Mucosa of gallbladder (tissue), 1 donor: ENCODE results near the gene ITSN1. TPM values are rescaled to one million over a fixed set of nuclear protein-coding genes. Genes with fewer than 3 reads are reported as not detected.
"Not testable (repeated sequence)": the region's sequence is repeated elsewhere in the genome, so short reads cannot be mapped to it uniquely, and the experiment has no call there.

ENCODE experiments used
- DNase-seq: peaks from one replicate; pipeline ENCODE4 v3.0.0-alpha.2; 2020; ENCODE audit warnings: low spot score
- total RNA-seq: library from RNA; stranded (reverse); gene quantifications from one replicate; pipeline ENCODE4 v1.2.1, GENCODE V29; 2021
- donor health status: DM: no; HTN: no; CAD: no.

ITSN1 gene
- 48.0 TPM for total RNA-seq

DNA sequence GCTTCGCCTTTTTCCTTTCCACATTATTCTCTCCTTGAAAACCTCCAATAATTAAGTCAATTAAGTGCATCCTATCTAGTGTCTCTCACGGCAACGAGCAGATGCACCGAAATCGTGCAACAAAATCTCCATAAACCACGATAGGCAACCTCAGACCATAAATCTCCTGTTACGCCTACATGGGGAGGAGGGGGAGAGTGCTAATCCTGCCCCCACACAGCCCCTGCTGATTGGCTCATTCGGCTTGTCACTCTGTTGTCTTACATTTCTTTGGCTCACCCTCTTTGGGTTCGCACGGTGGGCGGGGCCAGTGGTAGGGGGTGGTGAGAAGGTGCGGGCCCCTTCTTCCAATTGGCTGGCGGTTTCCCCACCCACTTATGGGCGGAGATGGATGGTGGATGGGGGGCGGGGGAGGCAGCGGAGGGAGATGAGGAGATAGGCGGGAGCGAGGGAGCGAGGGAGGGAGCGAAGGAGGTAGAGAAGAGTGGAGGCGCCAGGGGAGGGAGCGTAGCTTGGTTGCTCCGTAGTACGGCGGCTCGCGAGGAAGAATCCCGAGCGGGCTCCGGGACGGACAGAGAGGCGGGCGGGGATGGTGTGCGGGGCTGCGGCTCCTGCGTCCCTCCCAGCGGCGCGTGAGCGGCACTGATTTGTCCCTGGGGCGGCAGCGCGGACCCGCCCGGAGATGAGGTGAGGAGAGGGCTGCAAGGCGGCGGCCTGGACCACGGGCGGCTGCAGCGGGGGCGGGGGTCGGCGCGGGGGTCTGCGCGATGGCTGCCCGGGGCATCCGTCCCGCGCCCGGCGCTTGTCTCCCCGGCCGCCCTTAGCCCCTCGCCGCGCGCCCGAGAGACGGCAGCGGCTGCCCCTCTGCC is at the start of gene ITSN1:
ITSN1 (plus strand) TSS at position 475 of the 869 bp plus-strand sequence. CDS start 76,328 bp downstream, outside the sequence.
- DNase-seq: peak; percentile 100

DNA sequence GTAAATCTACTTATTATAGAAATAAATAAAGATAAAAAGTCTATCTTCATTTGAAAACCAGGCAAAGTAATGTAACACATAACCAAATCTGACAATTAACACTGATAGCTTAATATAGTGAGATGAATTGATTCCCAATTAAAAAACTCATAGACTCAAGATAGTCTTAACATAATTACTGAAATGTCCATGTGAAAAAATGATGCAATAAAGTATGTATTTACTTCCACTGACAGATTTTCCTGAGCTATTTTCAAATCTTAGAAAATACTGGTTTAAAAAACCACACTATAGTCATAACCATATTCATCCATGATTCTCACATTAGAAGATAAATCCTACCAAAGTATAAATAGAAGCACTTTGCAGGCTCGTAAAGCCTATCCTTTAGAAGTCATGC is 44.2 kb upstream of the ITSN1 start:
- DNase-seq: no peak

DNA sequence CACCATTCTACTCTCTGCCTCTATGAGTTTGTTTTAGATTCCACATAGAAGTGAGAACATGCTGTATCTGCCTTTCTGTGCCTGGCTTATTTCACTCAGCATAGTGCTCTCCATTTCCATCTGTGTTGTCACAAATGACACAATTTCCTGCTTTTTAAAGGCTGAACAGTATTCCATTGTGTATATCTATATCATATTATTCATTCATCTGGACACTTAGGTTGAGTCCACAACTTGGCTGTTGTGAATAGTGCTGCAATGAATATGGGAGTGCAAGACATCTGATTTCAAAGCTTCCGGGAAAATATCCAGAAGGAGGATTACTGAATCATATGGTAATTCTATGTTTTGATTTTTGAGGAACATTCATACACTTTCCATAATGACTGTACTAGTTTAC is 33.7 kb upstream of the ITSN1 start:
- DNase-seq: no peak

DNA sequence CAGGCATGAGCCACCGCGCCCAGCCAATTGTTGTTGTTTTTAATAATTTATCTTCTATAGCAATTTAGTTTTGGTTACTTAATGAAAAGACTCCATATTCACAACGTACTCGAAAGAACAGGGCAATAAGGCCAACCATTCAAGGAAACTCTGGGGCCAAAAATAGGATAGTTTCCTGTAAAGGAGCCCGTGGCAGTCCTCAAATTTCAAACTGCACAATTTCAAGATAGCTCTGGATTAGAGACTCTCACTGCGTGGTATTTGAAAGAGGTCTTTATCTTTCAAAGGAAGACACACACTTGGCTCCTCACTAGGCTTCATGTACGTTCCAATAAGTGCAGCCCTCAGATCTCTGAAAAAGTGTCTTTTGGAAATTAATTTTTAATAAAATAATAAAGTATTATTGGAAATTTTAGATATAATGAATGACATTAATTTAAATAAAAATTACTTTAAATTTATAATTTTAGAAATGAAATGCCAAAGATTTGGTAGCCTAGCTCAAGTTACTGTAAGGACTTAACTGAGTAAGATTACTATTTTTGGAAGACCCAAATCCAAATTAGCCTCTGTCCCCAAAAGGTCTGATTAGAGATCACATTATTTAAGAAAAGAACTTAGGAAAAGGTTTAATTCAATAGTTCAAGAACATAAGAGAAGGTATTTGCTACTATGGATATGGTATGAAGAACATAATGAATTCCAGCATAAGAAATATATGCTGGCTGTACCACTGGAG is 31.1 kb upstream of the ITSN1 start:
- no peak for DNase-seq

DNA sequence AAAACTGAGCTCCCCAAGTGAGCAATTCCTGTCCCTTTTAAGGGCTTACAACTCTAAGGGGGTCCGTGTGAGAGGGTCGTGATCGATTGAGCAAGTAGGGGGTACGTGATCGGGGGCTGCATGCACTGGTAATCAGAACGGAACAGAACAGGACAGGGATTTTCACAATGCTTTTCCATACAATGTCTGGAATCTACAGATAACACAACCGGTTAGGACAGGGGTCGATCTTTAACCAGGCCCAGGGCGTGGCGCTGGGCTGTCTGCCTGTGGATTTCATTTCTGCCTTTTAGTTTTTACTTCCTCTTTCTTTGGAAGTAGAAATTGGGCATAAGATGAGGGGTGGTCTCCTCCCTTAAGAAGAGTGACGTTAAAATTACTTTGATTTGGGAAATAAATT is 24.7 kb upstream of the ITSN1 start:
- DNase-seq: not testable (repeated sequence)

DNA sequence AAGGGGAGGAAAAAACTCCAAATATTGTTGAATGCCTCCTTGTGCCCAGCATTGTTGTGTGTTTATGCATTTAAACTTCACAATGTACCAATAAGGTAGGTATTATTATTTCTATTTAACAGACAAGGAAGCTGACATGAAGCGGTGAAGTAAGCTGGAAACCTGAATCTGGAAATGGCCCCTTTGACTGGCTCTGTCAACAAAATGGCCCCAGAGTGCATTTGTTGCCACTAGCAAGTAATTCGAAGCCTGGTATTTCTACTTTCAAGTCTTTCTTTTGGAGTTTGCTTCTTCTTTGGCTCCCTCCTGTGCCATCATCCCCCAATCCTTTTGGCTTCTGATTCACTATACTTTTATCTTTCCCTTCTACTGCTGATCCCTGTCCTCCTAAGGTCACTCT is 23.9 kb upstream of the ITSN1 start:
- no peak for DNase-seq

DNA sequence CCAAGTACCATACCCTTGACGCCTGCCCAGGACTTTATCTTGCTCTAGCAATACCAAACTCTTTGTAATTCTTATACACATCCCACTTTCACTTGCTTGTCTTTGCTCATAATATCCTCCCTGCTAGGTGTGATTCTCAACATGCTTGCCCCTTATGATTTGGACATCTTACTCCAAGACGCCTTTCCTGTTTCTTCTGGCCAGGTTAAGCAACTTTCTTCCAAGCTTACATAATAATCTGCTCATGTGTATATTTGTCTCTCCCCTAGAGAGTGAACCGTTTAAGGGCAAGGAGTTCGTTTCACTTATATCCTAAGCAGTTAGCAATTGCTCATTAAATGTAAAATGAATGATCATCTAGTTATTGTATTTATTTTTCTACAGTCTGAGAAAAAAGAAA is 22.6 kb upstream of the ITSN1 start:
- DNase-seq: no peak

DNA sequence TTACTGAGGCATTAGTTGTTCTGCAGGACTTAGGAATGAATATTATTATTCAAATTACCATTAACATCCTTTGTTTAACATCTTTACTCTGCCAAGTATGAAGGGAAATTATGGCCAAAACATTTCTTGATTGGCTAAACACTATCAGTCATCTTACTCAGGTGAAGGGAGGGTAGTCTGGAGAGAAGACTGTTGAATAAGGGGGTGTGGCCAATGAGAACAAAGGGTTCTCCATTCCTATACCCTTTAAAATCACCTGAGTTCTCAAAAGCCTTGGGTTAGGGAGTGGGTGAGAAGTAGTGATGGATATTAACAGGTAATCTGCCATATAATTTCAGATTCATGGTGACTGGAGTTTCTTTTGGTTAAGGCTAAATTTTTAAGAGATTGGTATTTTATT is 20.0 kb upstream of the ITSN1 start:
- DNase-seq: no peak

DNA sequence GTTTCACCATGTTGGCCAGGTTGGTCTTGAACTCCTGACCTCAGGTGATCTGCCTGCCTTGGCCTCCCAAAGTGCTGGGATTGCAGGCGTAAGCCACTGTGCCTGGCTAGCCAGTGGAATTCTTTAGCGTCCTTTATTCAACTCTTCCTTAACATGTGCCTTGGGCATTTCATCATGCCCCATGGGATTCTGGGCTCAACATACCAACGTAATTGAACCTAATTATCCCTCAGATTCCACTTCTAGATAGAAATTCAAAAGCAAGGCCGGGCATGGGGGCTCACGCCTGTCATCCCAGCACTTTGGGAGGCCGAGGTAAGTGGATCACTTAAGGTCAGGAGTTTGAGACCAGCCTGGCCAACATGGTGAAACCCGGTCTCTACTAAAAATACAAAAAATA is 16.1 kb upstream of the ITSN1 start:
- DNase-seq: not testable (repeated sequence)

DNA sequence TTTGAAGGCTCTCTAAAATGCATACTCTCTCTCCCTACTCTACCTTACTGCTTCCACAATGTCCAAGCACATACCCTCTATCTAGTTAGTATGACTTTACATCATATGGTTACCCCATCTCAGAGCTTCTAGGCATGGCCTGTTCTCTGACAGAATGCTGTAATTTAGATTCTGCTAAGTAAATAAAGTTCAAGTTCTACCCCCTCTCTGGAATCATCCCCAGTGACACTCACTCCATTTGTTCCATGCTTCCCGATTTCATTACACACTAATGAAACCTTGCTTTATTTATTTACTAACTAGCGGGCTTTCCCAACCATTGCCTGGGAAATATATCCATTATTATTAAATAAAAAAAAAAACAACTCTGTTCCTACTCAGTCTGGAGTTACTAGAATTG is 8.0 kb upstream of the ITSN1 start:
- no peak for DNase-seq

DNA sequence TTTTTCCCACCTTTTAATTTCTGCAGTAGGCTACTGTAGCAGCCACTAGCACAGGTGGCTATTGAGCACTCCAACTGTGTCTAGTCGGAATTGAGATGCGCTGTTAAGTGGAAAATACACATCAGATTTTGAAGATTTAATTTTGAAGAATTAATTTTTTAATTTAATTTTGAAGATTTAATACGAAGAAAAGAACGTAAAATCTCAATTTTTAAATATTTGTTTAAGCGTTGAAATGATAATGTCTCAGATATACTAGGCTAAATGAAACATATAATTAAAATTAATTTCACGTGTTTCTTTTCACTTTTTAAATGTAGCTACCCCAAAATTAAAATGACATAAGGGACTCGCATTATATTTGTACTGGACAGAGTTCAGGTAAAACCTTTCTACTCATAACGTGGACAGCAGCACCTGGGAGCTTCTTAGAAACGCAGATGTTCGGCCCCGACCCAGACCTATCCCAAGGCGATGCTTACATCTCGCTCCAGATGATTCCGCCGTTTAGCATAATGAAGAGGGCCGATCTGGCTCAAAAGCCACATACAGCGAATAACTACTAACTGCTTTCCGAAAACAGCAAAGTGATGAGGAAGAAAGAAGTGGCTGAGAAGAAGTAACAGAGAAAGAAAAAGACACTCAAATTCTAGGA is 1.5 kb upstream of the ITSN1 start:
- DNase-seq: no peak

DNA sequence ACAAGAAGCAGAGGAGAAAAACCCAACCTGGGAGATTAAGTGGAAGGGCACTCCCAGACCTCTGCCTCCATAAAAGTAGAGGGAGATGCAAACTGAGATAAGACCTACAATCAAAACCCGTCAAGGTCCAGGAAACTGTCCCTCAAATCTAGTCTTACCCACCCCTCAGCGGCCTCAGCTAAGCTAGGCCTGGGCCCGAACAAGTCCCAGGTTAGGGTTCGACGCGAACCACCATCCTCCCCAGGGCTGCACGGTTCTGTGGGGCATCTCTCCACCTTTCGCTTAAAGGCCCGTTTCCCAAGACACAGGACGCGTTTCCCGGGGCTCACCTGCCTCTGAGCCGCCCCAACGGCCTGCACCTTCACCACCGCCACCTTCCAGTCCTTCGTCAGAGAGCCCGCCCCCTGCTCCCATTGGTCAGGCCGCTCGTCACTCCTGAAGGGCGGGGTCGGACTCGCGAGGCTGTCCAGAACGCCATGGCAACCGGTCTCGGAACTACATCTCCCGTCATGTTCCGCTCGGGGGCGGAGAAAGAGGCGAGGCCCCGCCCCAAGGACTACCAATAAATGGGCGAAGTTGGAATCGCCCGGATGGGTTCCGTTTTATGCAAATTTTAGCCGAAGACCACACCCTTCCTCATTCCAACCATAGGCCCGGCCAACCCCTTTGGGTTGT is 812 bp upstream of the ITSN1 start, which contains the start of gene CRYZL1:
CRYZL1 (minus strand) TSS at position 390 of the 675 bp plus-strand sequence. CDS start 10,190 bp downstream, outside the sequence.
- peak; percentile 100 for DNase-seq

DNA sequence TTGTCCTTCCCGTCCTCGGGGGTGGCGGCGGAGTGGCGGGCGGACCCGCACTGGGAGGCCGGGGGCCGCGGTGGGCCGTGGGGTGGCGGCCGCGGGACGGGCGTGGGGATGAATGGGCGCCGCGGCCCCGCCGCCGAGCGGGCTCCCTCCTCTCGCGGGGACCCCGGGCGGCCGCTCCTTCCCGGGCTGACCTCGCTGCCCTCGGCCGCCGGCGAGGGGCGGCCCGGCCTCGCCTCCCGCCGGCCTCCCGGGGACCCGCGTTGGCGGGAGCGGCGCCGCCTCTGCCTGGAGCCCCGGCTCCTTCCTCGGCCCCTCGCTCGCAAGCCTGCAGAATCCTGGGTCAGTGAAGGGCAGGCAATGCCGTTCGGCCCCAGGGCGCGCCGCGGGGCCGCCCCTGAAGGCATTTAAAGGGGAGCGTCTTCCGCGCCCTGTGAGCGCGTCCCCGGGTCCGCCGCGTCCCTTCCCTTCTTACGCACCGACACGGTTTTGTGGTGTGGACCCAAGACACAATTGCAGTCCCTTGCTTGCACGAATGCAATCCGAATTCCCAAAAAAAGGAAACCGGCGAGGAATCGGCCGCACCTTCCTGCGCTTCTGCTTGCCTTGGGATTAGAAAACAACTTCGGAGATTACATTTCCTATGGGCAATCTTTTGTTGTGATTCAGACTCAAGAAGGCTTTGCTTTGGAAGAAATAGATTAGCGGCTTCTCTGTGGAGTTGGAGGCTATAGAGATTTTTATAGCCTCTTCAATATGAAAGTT is 776 bp downstream of the ITSN1 start:
- DNase-seq: no peak

DNA sequence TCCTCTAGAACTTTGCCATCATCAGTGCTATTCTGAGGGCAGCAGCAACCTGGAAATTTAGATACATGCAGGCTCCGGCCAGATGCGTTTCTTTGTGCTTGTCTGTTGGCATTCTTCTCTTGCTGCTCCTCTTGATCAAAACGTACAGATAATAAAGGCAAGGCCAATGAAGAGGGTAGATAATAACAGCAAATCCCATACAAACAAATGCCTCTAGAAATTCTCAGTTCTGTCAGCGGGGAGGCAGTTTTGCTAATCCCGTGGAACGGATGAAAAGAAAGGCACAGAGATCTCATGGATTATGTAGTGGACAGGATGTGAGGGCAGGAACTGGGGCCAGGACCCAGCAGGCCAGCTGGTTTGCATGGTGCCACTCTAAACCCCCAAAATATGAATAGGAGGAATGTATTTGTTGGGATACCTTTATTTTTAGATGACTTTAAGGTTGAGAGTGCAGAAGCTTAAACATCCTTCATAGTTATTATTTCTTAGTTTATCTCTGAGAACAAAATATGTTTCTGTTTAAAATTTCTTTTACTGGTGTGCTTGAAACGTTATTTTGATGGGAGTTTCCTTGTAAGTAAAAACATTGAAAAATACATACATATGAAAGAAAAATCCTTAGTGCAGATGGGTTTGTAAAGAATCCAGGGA is 1.5 kb downstream of the ITSN1 start:
- no peak for DNase-seq

DNA sequence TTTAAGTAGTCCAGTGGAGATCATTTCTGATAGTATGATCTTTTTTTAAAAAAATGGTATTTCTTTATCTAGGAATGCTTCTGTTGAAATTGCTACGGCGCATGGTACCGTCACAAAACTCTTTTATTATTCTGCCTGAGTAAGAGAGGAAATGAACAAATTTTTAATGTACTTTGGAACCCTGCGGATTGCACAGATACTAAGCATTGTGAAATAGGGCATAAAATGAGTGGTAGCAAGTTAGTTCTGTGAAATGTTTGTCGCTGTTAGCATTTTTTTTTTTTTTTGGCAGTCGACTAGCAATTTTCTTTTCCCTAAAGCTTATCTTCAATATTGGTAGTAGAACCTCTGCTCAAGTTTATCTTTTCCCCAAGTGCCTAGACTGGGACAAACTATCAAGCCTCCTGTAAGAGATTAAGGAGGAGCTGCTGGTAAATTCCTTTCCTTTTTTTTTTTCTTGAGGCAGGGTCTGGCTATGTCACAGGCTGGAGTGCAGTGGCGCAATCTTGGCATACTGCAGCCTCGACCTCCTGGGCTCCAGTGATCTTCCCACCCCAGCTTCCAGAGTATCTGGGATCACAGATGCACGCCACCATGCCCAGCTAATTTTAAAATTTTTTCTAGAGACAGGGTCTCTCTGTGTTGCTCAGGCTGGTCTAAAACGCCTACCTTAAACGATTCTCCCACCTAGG is 2.2 kb downstream of the ITSN1 start:
- no peak for DNase-seq

DNA sequence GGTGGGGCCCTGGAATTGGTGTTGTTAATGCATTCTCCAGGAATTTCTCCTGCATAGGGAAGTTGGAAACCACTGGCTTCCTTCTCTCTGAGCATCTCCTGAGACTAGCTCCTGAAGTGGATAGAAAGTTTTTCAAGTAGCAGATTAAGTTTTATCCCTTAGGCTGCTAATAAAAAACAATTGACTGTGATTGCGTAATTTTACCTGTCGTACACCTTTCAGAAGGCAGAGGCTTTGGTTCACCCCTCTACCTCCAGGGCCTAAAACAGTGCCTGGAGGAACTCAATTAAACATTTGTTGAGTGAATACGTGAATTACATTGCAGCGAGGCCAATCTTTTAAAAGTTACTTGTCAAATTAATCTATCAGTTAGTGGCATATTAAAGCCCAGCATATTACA is 3.4 kb downstream of the ITSN1 start:
- DNase-seq: no peak

DNA sequence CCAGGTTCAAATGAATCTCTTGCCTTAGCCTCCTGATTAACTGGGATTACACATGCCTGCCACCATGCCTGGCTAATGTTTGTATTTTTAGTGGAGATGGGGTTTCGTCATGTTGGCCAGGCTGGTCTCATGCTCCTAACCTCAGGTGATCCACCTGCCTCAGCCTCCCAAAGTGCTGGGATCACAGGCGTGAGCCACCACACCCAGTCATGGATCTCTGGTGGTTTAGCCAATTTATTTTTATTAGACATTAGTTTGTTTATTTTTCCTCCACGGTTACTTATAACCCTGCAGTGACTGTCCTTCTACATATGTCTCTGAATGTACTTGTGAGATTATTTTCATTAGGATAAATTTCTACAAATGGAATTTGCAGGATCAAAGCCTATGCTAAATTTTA is 5.3 kb downstream of the ITSN1 start:
- no peak for DNase-seq

DNA sequence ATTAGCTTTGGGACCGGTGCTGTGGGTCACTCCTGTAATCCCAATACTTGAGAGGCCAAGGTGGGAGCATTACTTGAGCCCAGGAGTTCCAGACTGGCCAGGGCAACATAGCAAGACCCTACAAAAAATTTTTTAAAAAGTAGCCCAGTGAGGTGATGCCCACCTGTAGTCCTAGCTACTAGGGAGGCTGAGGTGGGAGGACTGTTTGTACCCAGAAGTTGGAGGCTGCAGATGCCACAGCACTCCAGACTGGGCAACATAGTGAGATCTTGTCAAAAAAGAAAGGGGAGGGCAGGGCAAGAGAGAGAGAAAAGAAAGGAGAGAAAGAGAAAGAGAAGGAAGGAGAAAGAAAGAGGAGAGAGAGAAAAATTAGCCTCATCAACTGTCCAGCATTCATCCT is 6.3 kb downstream of the ITSN1 start:
- DNase-seq: no peak

DNA sequence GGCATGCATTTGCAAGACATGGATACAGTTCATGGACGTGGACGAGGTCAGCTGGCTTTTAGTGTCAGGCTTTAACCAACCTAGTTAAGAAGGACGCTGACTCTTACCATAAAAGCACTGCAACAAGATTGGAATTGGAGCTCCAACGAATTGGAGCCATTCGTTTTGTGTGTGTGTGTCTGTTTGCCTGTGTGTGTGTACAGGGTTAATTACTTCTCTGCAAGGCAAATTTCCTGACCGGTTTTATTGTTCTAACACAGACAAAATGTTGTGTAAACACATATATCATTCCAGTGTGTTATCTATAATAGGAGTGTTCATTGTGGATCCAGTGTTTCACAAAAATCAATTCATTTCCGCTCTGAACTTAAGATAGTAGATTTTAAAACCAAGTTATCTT is 7.9 kb downstream of the ITSN1 start:
- DNase-seq: no peak

DNA sequence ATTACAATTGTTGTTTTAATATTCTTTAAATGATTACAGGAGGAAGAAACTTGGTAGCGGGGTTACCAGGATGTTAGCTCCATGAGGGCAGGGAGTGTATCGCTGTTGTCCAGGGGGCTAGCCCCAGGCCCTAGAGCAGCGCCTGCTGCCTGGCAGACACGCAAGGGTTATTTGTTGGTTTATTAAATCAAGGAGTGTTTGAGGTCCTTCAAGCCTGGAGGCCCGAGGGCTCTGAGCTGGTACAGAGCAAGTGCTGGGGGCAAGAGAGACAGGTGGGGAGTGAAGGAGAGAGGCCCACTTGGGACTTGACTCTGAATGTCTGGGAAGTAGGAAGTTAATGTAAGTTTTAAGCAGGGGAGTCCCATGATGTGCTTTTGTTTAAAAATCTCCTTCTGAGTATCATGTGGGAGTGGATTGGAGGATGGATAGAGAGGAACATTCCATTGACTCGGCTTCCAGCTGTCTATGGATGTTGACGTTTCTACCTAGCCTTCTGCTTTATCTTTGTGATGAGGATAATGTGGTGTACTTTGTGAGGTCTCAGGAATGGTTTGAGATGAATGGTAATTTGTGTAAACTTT is 8.7 kb downstream of the ITSN1 start:
- DNase-seq: no peak
